Muscle of leg (tissue), 11 donors: ENCODE results near the gene KCND3. TPM values are rescaled to one million over a fixed set of nuclear protein-coding genes. Genes with fewer than 3 reads are reported as not detected.

Source experiments
- DNase-seq: peaks from one replicate; pipeline ENCODE4 v3.0.0; 2013
- H3K27ac ChIP-seq: one replicate; pipeline ENCODE4 v1.5.1; 2013; ENCODE audit warnings: mild to moderate bottlenecking, low read length, control low read depth
- H3K27me3 ChIP-seq: one replicate; pipeline ENCODE4 v1.6.1; 2013; ENCODE audit warnings: low read length; ENCODE audit not compliant: control insufficient read depth, insufficient read depth
- H3K36me3 ChIP-seq: one replicate; pipeline ENCODE4 v1.6.1; 2013; ENCODE audit warnings: low read length; ENCODE audit not compliant: control insufficient read depth, insufficient read depth
- H3K4me1 ChIP-seq: one replicate; pipeline ENCODE4 v1.6.1; 2013; ENCODE audit warnings: low read length; ENCODE audit not compliant: control insufficient read depth, insufficient read depth
- H3K4me3 ChIP-seq: one replicate; pipeline ENCODE4 v1.5.1; 2013; ENCODE audit warnings: low read length, control low read depth
- H3K9me3 ChIP-seq: replicated peaks from 2 replicates; pipeline ENCODE4 v1.6.1; 2013; ENCODE audit warnings: low read depth, low read length; ENCODE audit not compliant: control insufficient read depth
- WGBS: methylation state at CpG from one replicate; pipeline ENCODE4 v1.1.5; 2013; ENCODE audit warnings: missing lambda C conversion rate; ENCODE audit not compliant: insufficient coverage; 5-methylcytosine and 5-hydroxymethylcytosine counted together
- polyA plus RNA-seq, 8 donors: library from polyadenylated mRNA; unstranded; fragments of 120-200 nt; gene quantifications; one replicate each; pipeline versions ENCODE4 v1.2.1 to v1.2.3, GENCODE V29; 2013; ENCODE audit warnings: inconsistent platforms in 1 of 8, low replicate concordance in 1 of 8; ENCODE audit not compliant: insufficient read length in 8 of 8, insufficient read depth in 1 of 8
- total RNA-seq: library from RNA; stranded (reverse); fragments of 120-200 nt; gene quantifications from one replicate; pipeline ENCODE4 v1.2.4, GENCODE V29; 2013

Gene KCND3
- total and polyA plus RNA-seq, 9 donors = 0.84 to 1.9 (median 1.5) TPM

DNA sequence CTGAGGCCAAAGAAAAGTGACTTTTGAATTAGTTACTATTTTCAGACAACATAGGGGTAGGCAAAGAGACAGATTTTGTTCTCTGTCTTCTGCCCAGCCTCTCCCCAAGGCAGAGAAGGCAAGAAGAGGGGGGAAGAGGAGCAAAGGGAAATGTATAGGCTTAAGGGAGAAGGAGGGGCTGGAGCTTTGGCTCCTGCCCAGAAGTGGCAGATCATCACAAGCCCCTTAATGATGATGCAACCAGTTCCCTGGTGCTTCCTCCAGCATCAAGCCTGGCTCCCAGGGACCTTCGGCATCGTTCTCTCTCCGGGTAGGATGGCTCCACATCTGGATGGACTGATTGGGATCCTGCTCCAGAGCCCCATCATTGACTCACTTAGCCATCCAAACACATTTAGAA lies 112.8 kb downstream of the KCND3 start:
- Histone ChIP-seq H3K27ac (no peak overlapping the region), H3K4me1 (peaks cover 29% of the 10 kb centered on the region)
- 40% methylated on average over 3 of the region's 3 CpGs for WGBS

DNA sequence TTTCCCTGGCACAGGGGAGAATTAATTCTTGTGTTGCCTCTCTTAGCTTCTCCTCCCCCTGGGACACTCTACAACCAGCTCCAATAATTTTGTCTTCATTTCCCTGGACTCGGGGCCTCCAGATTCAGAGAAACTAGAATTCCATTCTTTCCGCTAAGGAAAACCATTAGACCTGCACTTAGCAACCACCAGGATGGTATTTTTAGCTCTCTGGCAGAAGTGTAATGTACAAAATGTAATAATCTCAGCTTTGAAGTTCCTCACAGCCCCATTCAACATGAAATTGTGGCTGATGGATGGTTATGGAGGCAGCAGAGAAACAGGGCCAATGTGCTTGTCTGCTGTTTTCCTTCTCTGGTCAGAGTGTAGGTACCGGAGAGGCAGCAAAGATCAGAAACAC lies 113.8 kb downstream of the KCND3 start:
- DNase-seq = no peak
- H3K36me3 ChIP-seq = no peaks in the 10 kb centered on the region
- peaks cover 6% of the 10 kb centered on the region for H3K27me3 ChIP-seq
- peaks cover 19% of the 10 kb centered on the region for H3K4me1 ChIP-seq
- no peaks in the 10 kb centered on the region for H3K9me3 ChIP-seq
- no peak overlapping the region for H3K27ac ChIP-seq
- no CpG with 5 or more reads among the region's 3 CpGs for WGBS
- no peak overlapping the region for H3K4me3 ChIP-seq

More for the DNA sequence above, 112.8 kb downstream of the KCND3 start:
- no peak for DNase-seq
- H3K36me3 ChIP-seq = no peaks in the 10 kb centered on the region
- H3K27me3 ChIP-seq = peaks cover 6% of the 10 kb centered on the region
- no peak overlapping the region for H3K4me3 ChIP-seq
- H3K9me3 ChIP-seq = no peaks in the 10 kb centered on the region

DNA sequence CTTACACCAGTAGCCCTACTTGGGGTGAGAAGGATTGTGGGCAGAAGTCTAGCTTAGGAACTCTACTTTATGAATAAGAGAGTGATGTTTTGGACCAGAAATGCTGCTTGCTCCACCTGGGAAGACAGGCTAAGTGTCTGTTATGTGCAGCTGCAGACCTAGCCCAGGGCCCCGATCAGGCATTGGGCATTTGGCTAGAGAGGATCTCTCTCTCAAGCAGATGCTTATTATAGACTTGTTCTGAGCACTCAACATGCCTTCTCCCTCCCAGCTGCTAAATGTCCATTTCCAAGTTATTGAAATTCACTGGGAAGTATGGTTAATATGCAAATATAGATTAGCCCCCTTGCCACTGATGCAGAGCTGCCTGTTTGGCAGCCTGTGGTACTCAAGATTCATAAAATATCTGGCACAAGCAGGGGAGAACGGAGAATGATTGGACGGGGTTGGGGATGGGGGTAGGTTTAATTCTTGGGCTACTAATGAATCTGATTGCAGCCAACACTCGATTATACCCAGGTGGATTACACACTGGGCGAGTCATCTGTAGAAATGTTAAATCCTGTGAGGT lies 115.9 kb downstream of the KCND3 start:
- H3K4me1 ChIP-seq = peaks cover 5% of the 10 kb centered on the region
- WGBS = 82% methylated on average over 3 of the region's 5 CpGs
- H3K27ac ChIP-seq = no peak overlapping the region
- no peaks in the 10 kb centered on the region for H3K9me3 ChIP-seq
- no peaks in the 10 kb centered on the region for H3K36me3 ChIP-seq
- no peak for DNase-seq
- H3K27me3 ChIP-seq = peaks cover 6% of the 10 kb centered on the region
- H3K4me3 ChIP-seq = no peak overlapping the region

GRCh38 chr1:111870181-111870580 lies 119.3 kb downstream of the KCND3 start:
- DNase-seq = no peak
- WGBS = 29% methylated on average over 1 of the region's 1 CpG

DNA sequence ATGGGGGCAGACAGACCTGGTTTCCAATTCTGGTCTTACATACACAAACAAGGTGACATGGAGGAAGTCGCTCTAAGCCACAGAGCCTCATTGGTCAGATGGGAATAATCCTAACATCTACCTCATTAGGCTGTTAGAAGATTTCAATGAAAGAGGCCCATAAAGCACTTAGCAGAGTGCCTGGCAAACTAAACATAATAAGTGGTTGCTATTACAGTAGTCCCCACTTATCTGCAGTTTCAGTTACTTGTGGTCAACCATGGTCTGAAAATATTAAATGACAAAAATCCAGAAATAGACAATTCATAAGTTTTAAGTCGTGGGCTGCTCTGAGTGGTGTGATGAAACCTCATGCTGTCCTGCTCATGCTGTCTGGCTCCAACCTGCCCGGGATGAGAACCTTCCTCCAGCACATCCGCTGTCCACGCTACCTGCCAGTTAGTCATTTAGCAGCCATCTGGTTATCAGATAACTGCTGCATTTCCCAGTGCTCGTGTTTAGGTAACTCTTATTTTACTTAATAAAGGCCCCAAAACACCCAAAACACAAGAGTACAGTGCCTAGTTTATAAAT lies 121.5 kb downstream of the KCND3 start:
- no peaks in the 10 kb centered on the region for H3K9me3 ChIP-seq
- no peak overlapping the region for H3K4me3 ChIP-seq
- DNase-seq = no peak
- H3K4me1 ChIP-seq = no peaks in the 10 kb centered on the region
- H3K27me3 ChIP-seq = peaks cover 2% of the 10 kb centered on the region
- no peak overlapping the region for H3K27ac ChIP-seq
- 60% methylated on average over 3 of the region's 6 CpGs for WGBS
- H3K36me3 ChIP-seq = no peaks in the 10 kb centered on the region

More at GRCh38 chr1:111870181-111870580, 119.3 kb downstream of the KCND3 start:
- H3K4me1 ChIP-seq = no peaks in the 10 kb centered on the region
- H3K4me3 ChIP-seq = no peak overlapping the region
- H3K27me3 ChIP-seq = peaks cover 4% of the 10 kb centered on the region
- H3K9me3 ChIP-seq = no peaks in the 10 kb centered on the region
- H3K27ac ChIP-seq = no peak overlapping the region
- H3K36me3 ChIP-seq = no peaks in the 10 kb centered on the region

DNA sequence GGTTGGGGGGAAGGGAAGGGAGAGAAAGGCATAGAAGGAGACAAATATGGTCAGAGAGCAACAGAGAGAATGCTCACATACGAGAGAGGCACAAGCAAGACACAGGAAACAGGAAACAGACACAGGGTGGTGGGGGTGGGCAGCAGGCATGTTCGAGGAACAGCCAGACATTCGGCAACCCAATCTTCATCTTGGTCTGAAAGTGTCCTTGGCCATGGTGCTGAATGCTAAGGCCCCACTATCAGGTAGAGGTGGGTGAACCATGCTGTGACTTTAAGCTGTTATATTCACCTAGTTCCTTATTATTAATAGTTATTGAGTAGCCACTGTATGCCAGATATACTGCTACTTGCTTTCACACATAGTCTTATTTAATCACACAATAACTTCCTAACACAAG lies 124.6 kb downstream of the KCND3 start:
- no peaks in the 10 kb centered on the region for H3K36me3 ChIP-seq
- no peak overlapping the region for H3K27ac ChIP-seq
- WGBS = 0% methylated on average over 1 of the region's 3 CpGs
- H3K27me3 ChIP-seq = peaks cover 2% of the 10 kb centered on the region
- H3K4me1 ChIP-seq = no peaks in the 10 kb centered on the region
- no peaks in the 10 kb centered on the region for H3K9me3 ChIP-seq
- no peak for DNase-seq
- no peak overlapping the region for H3K4me3 ChIP-seq

GRCh38 chr1:111863401-111863800 lies 126.1 kb downstream of the KCND3 start:
- no peak overlapping the region for H3K27ac ChIP-seq
- WGBS = 74% methylated on average over 2 of the region's 3 CpGs
- no peaks in the 10 kb centered on the region for H3K36me3 ChIP-seq

DNA sequence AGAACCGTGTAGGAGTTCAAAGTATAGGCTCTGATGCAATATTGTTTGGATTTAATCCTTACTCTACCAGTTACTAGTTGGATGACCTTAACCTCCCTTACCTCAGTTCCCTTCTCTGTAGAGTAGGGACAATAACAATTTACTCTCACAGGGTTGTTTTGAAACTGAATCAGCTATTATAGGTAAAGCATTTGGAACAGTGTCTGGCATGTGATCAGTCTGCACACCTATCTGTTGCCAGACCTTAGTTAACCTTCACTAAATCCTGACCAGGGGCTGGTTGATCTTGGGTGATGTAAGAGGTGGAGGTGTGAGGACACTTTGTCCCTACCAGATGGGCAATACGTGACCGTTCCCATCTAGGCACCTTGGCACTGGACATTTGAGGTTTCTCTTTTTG lies 126.9 kb downstream of the KCND3 start:
- Histone ChIP-seq H3K9me3 (no peaks in the 10 kb centered on the region), H3K27me3 (peaks cover 2% of the 10 kb centered on the region), H3K4me3 (no peak overlapping the region), H3K27ac (no peak overlapping the region), H3K36me3 (no peaks in the 10 kb centered on the region), H3K4me1 (no peaks in the 10 kb centered on the region)
- no peak for DNase-seq
- 92% methylated on average over 2 of the region's 3 CpGs for WGBS

More at GRCh38 chr1:111863401-111863800, 126.1 kb downstream of the KCND3 start:
- Histone ChIP-seq H3K27me3 (peaks cover 2% of the 10 kb centered on the region), H3K9me3 (no peaks in the 10 kb centered on the region), H3K4me1 (no peaks in the 10 kb centered on the region), H3K4me3 (no peak overlapping the region)
- DNase-seq = no peak

DNA sequence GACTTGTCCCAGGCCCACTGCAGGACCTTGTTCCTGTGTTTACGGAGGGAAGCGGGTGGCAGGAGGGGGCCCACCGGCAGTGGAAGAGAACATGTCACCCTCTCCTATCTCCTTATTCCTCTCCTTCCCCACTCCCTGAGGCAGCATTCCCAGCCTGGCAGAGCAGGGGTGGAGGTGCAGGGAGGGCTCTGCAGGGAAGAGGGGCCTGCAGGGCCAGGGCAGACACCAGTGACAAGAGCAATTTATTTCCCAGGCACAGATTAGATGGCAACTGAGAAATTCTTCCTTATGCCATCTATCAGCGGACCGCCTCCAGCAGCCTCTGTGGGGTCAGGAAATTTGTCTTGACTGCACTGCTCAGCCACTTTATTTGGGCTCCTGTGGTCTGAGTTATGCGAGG lies 127.9 kb downstream of the KCND3 start:
- 40% methylated on average over 1 of the region's 6 CpGs for WGBS
- Histone ChIP-seq H3K27ac (no peak overlapping the region), H3K9me3 (no peaks in the 10 kb centered on the region), H3K4me1 (no peaks in the 10 kb centered on the region), H3K36me3 (no peaks in the 10 kb centered on the region), H3K4me3 (no peak overlapping the region), H3K27me3 (peaks cover 4% of the 10 kb centered on the region)
- DNase-seq = no peak

- peak; percentile 13 for DNase-seq
- Histone ChIP-seq H3K9me3 (no peaks in the 10 kb centered on the region), H3K4me1 (peaks cover 3% of the 10 kb centered on the region), H3K27ac (no peak overlapping the region), H3K36me3 (no peaks in the 10 kb centered on the region), H3K4me3 (no peak overlapping the region), H3K27me3 (peaks cover 17% of the 10 kb centered on the region)
- WGBS = 73% methylated on average over 9 of the region's 13 CpGs
Measured at GRCh38 chr1:111857194-111857651, 132.2 kb downstream of the KCND3 start.
